Measurements from ENCODE around the gene PTPN1. TPM values are rescaled to one million over a fixed set of nuclear protein-coding genes. Genes with fewer than 3 reads are reported as not detected.

The PTPN1 gene
- total and polyA plus RNA-seq, 2 experiments from 2014 or later: 16.9 to 26.4 TPM

DNA sequence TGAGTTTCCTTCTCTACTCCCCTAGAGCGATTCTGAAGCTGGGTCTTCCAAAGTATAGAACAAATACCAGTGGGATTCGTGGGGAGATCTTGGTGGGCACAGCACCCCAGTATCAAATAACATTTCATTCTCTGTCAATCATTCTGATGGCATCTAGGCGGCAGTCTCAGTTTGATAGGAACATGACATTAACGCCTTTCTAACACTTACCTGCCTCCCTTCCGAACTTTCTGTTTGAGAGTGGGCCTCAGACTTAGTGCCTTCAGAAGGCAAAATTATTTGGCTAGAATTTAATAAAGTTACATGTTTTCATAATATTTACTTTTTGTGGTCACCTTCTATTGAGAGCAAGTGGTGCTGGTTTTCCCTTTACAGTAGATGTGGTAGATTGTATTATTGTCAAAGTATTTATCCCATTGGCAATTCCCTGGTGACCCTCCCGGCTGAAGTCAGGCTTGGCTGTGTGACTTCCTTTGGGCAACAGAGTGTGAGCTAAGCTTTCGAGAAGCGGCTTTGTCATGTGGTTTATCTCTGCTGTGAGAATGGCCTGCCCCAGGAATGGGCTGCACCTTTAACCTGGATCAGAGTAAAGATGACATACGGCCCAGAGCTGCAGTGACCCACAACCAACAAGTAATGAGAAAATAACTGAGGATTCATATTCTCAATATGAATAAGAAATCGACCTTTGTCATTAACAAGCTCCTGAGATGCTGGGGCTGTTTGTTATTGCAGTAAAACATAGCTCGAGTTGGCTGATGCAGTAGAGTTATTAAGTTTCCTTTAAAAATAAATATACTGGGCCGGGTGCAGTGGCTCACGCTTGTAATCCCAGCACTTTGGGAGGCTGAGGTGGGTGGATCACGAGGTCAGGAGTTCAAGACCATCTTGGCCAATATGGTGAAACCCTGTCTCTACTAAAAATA, 45.2 kb upstream of the PTPN1 start (continued):
- TF ChIP-seq, protein P1, sequence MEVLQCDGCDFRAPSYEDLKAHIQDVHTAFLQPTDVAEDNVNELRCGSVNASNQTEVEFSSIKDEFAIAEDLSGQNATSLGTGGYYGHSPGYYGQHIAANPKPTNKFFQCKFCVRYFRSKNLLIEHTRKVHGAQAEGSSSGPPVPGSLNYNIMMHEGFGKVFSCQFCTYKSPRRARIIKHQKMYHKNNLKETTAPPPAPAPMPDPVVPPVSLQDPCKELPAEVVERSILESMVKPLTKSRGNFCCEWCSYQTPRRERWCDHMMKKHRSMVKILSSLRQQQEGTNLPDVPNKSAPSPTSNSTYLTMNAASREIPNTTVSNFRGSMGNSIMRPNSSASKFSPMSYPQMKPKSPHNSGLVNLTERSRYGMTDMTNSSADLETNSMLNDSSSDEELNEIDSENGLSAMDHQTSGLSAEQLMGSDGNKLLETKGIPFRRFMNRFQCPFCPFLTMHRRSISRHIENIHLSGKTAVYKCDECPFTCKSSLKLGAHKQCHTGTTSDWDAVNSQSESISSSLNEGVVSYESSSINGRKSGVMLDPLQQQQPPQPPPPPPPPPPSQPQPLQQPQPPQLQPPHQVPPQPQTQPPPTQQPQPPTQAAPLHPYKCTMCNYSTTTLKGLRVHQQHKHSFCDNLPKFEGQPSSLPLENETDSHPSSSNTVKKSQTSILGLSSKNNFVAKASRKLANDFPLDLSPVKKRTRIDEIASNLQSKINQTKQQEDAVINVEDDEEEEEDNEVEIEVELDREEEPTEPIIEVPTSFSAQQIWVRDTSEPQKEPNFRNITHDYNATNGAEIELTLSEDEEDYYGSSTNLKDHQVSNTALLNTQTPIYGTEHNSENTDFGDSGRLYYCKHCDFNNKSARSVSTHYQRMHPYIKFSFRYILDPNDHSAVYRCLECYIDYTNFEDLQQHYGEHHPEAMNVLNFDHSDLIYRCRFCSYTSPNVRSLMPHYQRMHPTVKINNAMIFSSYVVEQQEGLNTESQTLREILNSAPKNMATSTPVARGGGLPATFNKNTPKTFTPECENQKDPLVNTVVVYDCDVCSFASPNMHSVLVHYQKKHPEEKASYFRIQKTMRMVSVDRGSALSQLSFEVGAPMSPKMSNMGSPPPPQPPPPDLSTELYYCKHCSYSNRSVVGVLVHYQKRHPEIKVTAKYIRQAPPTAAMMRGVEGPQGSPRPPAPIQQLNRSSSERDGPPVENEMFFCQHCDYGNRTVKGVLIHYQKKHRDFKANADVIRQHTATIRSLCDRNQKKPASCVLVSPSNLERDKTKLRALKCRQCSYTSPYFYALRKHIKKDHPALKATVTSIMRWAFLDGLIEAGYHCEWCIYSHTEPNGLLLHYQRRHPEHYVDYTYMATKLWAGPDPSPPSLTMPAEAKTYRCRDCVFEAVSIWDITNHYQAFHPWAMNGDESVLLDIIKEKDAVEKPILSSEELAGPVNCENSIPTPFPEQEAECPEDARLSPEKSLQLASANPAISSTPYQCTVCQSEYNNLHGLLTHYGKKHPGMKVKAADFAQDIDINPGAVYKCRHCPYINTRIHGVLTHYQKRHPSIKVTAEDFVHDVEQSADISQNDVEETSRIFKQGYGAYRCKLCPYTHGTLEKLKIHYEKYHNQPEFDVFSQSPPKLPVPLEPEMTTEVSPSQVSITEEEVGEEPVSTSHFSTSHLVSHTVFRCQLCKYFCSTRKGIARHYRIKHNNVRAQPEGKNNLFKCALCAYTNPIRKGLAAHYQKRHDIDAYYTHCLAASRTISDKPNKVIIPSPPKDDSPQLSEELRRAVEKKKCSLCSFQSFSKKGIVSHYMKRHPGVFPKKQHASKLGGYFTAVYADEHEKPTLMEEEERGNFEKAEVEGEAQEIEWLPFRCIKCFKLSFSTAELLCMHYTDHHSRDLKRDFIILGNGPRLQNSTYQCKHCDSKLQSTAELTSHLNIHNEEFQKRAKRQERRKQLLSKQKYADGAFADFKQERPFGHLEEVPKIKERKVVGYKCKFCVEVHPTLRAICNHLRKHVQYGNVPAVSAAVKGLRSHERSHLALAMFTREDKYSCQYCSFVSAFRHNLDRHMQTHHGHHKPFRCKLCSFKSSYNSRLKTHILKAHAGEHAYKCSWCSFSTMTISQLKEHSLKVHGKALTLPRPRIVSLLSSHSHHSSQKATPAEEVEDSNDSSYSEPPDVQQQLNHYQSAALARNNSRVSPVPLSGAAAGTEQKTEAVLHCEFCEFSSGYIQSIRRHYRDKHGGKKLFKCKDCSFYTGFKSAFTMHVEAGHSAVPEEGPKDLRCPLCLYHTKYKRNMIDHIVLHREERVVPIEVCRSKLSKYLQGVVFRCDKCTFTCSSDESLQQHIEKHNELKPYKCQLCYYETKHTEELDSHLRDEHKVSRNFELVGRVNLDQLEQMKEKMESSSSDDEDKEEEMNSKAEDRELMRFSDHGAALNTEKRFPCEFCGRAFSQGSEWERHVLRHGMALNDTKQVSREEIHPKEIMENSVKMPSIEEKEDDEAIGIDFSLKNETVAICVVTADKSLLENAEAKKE (CRISPR knock-in tag; IDR thresholded peaks at IDR 0.05): no peak
- TF ChIP-seq ZNF331 (CRISPR knock-in tag; IDR thresholded peaks at IDR 0.05; ENCODE audit: low read depth) (no peak), ZNF114 (CRISPR knock-in tag; IDR thresholded peaks at IDR 0.05) (no peak), EZH2phosphoT487 (IDR thresholded peaks at IDR 0.05; ENCODE audit: unreplicated experiment) (no peak), CREB1 (CRISPR knock-in tag; IDR thresholded peaks at IDR 0.05; ENCODE audit: low read depth) (no peak), JUNB (IDR thresholded peaks at IDR 0.05; ENCODE audit: unreplicated experiment) (no peak)
- TF ChIP-seq, protein P2, sequence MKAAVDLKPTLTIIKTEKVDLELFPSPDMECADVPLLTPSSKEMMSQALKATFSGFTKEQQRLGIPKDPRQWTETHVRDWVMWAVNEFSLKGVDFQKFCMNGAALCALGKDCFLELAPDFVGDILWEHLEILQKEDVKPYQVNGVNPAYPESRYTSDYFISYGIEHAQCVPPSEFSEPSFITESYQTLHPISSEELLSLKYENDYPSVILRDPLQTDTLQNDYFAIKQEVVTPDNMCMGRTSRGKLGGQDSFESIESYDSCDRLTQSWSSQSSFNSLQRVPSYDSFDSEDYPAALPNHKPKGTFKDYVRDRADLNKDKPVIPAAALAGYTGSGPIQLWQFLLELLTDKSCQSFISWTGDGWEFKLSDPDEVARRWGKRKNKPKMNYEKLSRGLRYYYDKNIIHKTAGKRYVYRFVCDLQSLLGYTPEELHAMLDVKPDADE (IDR thresholded peaks at IDR 0.05): no peak
- TF ChIP-seq, protein P3, sequence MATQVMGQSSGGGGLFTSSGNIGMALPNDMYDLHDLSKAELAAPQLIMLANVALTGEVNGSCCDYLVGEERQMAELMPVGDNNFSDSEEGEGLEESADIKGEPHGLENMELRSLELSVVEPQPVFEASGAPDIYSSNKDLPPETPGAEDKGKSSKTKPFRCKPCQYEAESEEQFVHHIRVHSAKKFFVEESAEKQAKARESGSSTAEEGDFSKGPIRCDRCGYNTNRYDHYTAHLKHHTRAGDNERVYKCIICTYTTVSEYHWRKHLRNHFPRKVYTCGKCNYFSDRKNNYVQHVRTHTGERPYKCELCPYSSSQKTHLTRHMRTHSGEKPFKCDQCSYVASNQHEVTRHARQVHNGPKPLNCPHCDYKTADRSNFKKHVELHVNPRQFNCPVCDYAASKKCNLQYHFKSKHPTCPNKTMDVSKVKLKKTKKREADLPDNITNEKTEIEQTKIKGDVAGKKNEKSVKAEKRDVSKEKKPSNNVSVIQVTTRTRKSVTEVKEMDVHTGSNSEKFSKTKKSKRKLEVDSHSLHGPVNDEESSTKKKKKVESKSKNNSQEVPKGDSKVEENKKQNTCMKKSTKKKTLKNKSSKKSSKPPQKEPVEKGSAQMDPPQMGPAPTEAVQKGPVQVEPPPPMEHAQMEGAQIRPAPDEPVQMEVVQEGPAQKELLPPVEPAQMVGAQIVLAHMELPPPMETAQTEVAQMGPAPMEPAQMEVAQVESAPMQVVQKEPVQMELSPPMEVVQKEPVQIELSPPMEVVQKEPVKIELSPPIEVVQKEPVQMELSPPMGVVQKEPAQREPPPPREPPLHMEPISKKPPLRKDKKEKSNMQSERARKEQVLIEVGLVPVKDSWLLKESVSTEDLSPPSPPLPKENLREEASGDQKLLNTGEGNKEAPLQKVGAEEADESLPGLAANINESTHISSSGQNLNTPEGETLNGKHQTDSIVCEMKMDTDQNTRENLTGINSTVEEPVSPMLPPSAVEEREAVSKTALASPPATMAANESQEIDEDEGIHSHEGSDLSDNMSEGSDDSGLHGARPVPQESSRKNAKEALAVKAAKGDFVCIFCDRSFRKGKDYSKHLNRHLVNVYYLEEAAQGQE (IDR thresholded peaks at IDR 0.05; ENCODE audit: unreplicated experiment): no peak

Measured in GM23338 (cell line).